Activated T-helper 17 cell treated with anti-CD3 and anti-CD28 coated beads, Interleukin-2, amount 50 U/mL, for 72 hours (primary cell): Measurements from ENCODE around the gene SLC38A5. TPM values are rescaled to one million over a fixed set of nuclear protein-coding genes. Genes with fewer than 3 reads are reported as not detected.
A peak's percentile ranks its signal among the peaks of the same experiment; 100 is the strongest.
"Not testable (repeated sequence)": the region's sequence is repeated elsewhere in the genome, so short reads cannot be mapped to it uniquely, and the experiment has no call there.

Experiments used
- ATAC-seq: fragments of 150-1000 bp; cut with Tn5 transposase; replicated peaks from 2 replicates; pipeline ENCODE4 v1.10.0; 2021; ENCODE audit warnings: mild to moderate bottlenecking, moderate library complexity
- H3K27ac Mint-ChIP-seq: one replicate; pipeline ENCODE4 v1.8.0; 2022; ENCODE audit warnings: mixed read lengths
- H3K27me3 Mint-ChIP-seq: one replicate; pipeline ENCODE4 v1.8.0; 2022; ENCODE audit warnings: mixed read lengths
- H3K36me3 Mint-ChIP-seq: one replicate; pipeline ENCODE4 v1.8.0; 2022; ENCODE audit warnings: low read depth, mild to moderate bottlenecking, mixed read lengths
- H3K4me1 Mint-ChIP-seq: one replicate; pipeline ENCODE4 v1.8.0; 2022; ENCODE audit warnings: mixed read lengths
- H3K4me3 Mint-ChIP-seq: one replicate; pipeline ENCODE4 v1.8.0; 2022; ENCODE audit warnings: mild to moderate bottlenecking, mixed read lengths
- H3K9me3 Mint-ChIP-seq: one replicate; pipeline ENCODE4 v1.8.0; 2022; ENCODE audit warnings: mixed read lengths
- total RNA-seq, 2 donors: library from RNA; stranded (reverse); gene quantifications; one replicate each; pipeline ENCODE4 v1.2.3, GENCODE V29; 2022

SLC38A5 gene
- total RNA-seq, 2 donors from 2014 or later: 130 to 170 TPM

GRCh38 chrX:48429606-48430005, 40.5 kb downstream of the SLC38A5 start:
- H3K4me3 Mint-ChIP-seq, H3K36me3 Mint-ChIP-seq, ATAC-seq, H3K4me1 Mint-ChIP-seq, H3K9me3 Mint-ChIP-seq, H3K27ac Mint-ChIP-seq, H3K27me3 Mint-ChIP-seq: not testable (repeated sequence)

- peak; percentile 99 for ATAC-seq
- not testable (repeated sequence) for H3K27ac Mint-ChIP-seq, H3K27me3 Mint-ChIP-seq, H3K4me3 Mint-ChIP-seq, H3K36me3 Mint-ChIP-seq, H3K4me1 Mint-ChIP-seq, H3K9me3 Mint-ChIP-seq
Observed at GRCh38 chrX:48427027-48427716, 42.9 kb downstream of the SLC38A5 start.

GRCh38 chrX:48411860-48412259, 58.2 kb downstream of the SLC38A5 start, which contains the start of gene SSX4B:
Gene SSX4B, minus strand, starts transcription at chrX:48411960. Its CDS starts 588 bp downstream, at chrX:48411372.
- ATAC-seq, H3K9me3 Mint-ChIP-seq, H3K4me1 Mint-ChIP-seq, H3K27me3 Mint-ChIP-seq, H3K36me3 Mint-ChIP-seq, H3K4me3 Mint-ChIP-seq, H3K27ac Mint-ChIP-seq: not testable (repeated sequence)

Other genes starting within 250 kb of the SLC38A5 start
- not detected for gene SSX1, start 214.9 kb downstream of the SLC38A5 start, total RNA-seq
- not detected for gene SSX3, start 113.6 kb downstream of the SLC38A5 start, total RNA-seq
- gene SSX4, start 86.7 kb downstream of the SLC38A5 start, total RNA-seq: not detected
- not detected for gene SSX4B, start 58.3 kb downstream of the SLC38A5 start, total RNA-seq
- gene FTSJ1, start 5.9 kb upstream of the SLC38A5 start, total RNA-seq: 10 to 100 TPM; 59.8 to 93.5 TPM
- 1 to 10 TPM; 8.9 to 9.4 TPM for gene PORCN, start 38.7 kb upstream of the SLC38A5 start, total RNA-seq
- 100 to 1,000 TPM; 104 to 213 TPM for gene EBP, start 51.5 kb upstream of the SLC38A5 start, total RNA-seq
- 10 to 100 TPM; 19.4 to 25.4 TPM for gene TBC1D25, start 69.5 kb upstream of the SLC38A5 start, total RNA-seq
- 100 to 1,000 TPM; 176 to 335 TPM for gene RBM3, start 104.2 kb upstream of the SLC38A5 start, total RNA-seq
- 10 to 100 TPM; 45.6 to 74.0 TPM for gene WDR13, start 127.2 kb upstream of the SLC38A5 start, total RNA-seq
- gene WAS, start 213.5 kb upstream of the SLC38A5 start, total RNA-seq: 100 to 1,000 TPM in 1 of 2 donors, 10 to 100 TPM in 1; 96.8 to 102 TPM
- gene SUV39H1, start 226.5 kb upstream of the SLC38A5 start, total RNA-seq: 10 to 100 TPM; 24.2 to 30.5 TPM